Measurements from ENCODE around the gene PTPRF.

The PTPRF gene

DNA sequence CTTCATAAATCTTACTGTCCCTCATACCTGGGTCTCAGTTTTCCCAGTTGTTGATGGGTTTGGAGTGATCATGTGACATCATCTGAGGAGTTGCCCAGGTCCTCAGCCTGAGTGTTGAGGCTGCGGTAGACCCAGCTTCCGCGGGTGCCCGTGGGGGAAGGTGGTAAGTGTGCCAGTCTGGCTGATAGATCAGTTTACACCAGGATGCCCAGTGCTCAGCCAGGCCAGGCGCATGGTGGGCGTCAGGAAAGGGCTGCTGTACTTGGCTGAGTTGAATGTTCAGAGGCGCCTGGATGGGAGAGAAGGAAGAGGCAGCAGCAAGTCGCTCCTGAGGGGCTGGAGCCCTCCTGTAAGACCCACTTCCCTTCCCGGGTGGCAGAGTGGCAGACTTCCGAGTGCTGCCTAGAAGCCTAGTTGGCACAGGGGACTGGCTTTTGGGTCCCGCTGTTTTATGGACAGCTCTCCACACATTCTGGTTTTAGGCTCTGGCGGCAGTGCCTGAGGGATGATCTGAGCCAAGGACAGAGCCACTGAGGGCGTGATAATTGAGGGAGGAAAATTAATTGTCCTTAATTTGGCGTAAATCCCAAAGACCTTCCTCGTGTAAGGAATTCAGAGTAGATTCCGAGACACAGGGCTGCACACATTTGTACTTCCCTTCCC is 35.8 kb downstream of the PTPRF start:
- H2BK120ac ChIP-seq (ENCODE audit: insufficient read depth, low read length, poor library complexity): no peak overlapping the region
- no peak for DNase-seq
- no peak overlapping the region for H3K27ac ChIP-seq (ENCODE audit: low read depth, low read length)
- H3K4ac ChIP-seq (ENCODE audit: low read depth, low read length): no peak overlapping the region
- peaks cover 28 to 31% of the 10 kb centered on the region in 2 experiments for H3K4me1 ChIP-seq (ENCODE audit: control insufficient read depth in 1 of 2, insufficient read depth in 2 of 2, low read length in 2 of 2)
- no peak overlapping the region for H3K23ac ChIP-seq (ENCODE audit: low read length)
- H3K4me2 ChIP-seq (ENCODE audit: low read length): no peak overlapping the region
- H4K12ac ChIP-seq (ENCODE audit: low read depth, low read length): no peak overlapping the region
- peaks cover 8% of the 10 kb centered on the region for H3K79me2 ChIP-seq (ENCODE audit: control insufficient read depth, insufficient read depth, low read length, poor library complexity)
- peaks cover 16% of the 10 kb centered on the region for H3K79me1 ChIP-seq (ENCODE audit: low read length)
- H3K27me3 ChIP-seq (ENCODE audit: insufficient read depth, low read length): no peaks in the 10 kb centered on the region
- no peak overlapping the region for H3K4me3 ChIP-seq (ENCODE audit: low read depth, low read length)
- H3K18ac ChIP-seq (ENCODE audit: low read length): peak overlapping the region; percentile 6
- H3K14ac ChIP-seq (ENCODE audit: low read length): no peak overlapping the region
- no CpG with 5 or more reads among the region's 16 CpGs for WGBS (ENCODE audit: extremely low coverage, insufficient coverage, insufficient read length)
- H4K91ac ChIP-seq (ENCODE audit: low read depth, low read length): no peak overlapping the region
- H4K8ac ChIP-seq (ENCODE audit: low read depth, low read length): no peak overlapping the region
- H2BK12ac ChIP-seq (ENCODE audit: low read length): no peak overlapping the region
- H2BK5ac ChIP-seq (ENCODE audit: low read depth, low read length, poor library complexity): no peak overlapping the region
- peaks cover 2% of the 10 kb centered on the region for H3K9me3 ChIP-seq (ENCODE audit: insufficient read depth, low read depth, low read length)
- no peak overlapping the region for H2AK5ac ChIP-seq (ENCODE audit: low read length)
- H3K36me3 ChIP-seq (ENCODE audit: control insufficient read depth in 1 of 2, insufficient read depth in 2 of 2, low read length in 2 of 2): peaks cover 55 to 68% of the 10 kb centered on the region in 2 experiments
- H2AFZ ChIP-seq (ENCODE audit: insufficient read depth, low read length, poor library complexity): no peak overlapping the region
- H3K9ac ChIP-seq (ENCODE audit: low read length): no peak overlapping the region

GRCh38 chr1:43569175-43569574 is 38.5 kb downstream of the PTPRF start:
- Histone ChIP-seq H3K79me1 (ENCODE audit: low read length) (peaks cover 9% of the 10 kb centered on the region), H2BK12ac (ENCODE audit: low read length) (no peak overlapping the region), H3K4ac (ENCODE audit: low read depth, low read length) (no peak overlapping the region), H3K4me1 (ENCODE audit: control insufficient read depth in 1 of 2, insufficient read depth in 2 of 2, low read length in 2 of 2) (peaks cover 18 to 20% of the 10 kb centered on the region in 2 experiments), H3K27ac (ENCODE audit: low read depth, low read length) (no peak overlapping the region), H4K91ac (ENCODE audit: low read depth, low read length) (no peak overlapping the region), H2BK5ac (ENCODE audit: low read depth, low read length, poor library complexity) (no peak overlapping the region), H3K9me3 (ENCODE audit: insufficient read depth, low read depth, low read length) (peaks cover 2% of the 10 kb centered on the region), H3K9ac (ENCODE audit: low read length) (no peak overlapping the region), H3K4me2 (ENCODE audit: low read length) (no peak overlapping the region), H2BK120ac (ENCODE audit: insufficient read depth, low read length, poor library complexity) (no peak overlapping the region), H2AK5ac (ENCODE audit: low read length) (no peak overlapping the region), H3K79me2 (ENCODE audit: control insufficient read depth, insufficient read depth, low read length, poor library complexity) (peaks cover 6% of the 10 kb centered on the region), H3K14ac (ENCODE audit: low read length) (no peak overlapping the region), H3K4me3 (ENCODE audit: low read depth, low read length) (no peak overlapping the region), H3K23ac (ENCODE audit: low read length) (no peak overlapping the region), H4K12ac (ENCODE audit: low read depth, low read length) (no peak overlapping the region), H3K36me3 (ENCODE audit: control insufficient read depth in 1 of 2, insufficient read depth in 2 of 2, low read length in 2 of 2) (peaks cover 71 to 79% of the 10 kb centered on the region in 2 experiments), H2AFZ (ENCODE audit: insufficient read depth, low read length, poor library complexity) (no peak overlapping the region), H3K18ac (ENCODE audit: low read length) (no peak overlapping the region), H3K27me3 (ENCODE audit: insufficient read depth, low read length) (no peaks in the 10 kb centered on the region), H4K8ac (ENCODE audit: low read depth, low read length) (no peak overlapping the region)
- DNase-seq: no peak
- WGBS (ENCODE audit: extremely low coverage, insufficient coverage, insufficient read length): no CpG with 5 or more reads among the region's 6 CpGs

DNA sequence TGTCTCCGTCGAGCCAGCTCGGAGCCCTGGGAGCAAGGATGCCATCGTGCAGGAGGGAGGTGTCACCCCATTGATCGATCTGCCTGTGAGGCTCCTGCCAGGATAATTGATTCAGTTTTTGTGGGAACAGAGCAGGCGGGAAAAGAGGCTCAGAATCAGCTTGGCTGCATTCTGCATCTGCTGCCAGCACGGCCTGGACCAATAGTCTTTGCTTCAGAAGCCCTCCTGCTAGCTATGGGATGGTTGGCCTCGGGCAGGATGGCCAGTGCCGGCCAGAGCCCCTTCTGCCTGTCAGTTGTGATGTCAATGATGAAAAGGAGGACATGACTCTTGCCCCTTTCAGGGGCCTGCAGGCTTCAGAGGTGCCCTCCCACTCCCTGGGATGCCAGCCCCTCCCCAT is 39.6 kb downstream of the PTPRF start:
- no peak for DNase-seq
- no peak overlapping the region for H3K23ac ChIP-seq (ENCODE audit: low read length)
- H2AFZ ChIP-seq (ENCODE audit: insufficient read depth, low read length, poor library complexity): no peak overlapping the region
- no peak overlapping the region for H3K9ac ChIP-seq (ENCODE audit: low read length)
- H4K12ac ChIP-seq (ENCODE audit: low read depth, low read length): no peak overlapping the region
- peaks cover 7 to 9% of the 10 kb centered on the region in 2 experiments for H3K4me1 ChIP-seq (ENCODE audit: control insufficient read depth in 1 of 2, insufficient read depth in 2 of 2, low read length in 2 of 2)
- H3K79me2 ChIP-seq (ENCODE audit: control insufficient read depth, insufficient read depth, low read length, poor library complexity): peaks cover 3% of the 10 kb centered on the region
- H3K27me3 ChIP-seq (ENCODE audit: insufficient read depth, low read length): no peaks in the 10 kb centered on the region
- no peak overlapping the region for H4K8ac ChIP-seq (ENCODE audit: low read depth, low read length)
- no peak overlapping the region for H2BK120ac ChIP-seq (ENCODE audit: insufficient read depth, low read length, poor library complexity)
- H3K79me1 ChIP-seq (ENCODE audit: low read length): peaks cover 7% of the 10 kb centered on the region
- no peak overlapping the region for H2AK5ac ChIP-seq (ENCODE audit: low read length)
- H3K4me2 ChIP-seq (ENCODE audit: low read length): no peak overlapping the region
- no peak overlapping the region for H2BK5ac ChIP-seq (ENCODE audit: low read depth, low read length, poor library complexity)
- H3K14ac ChIP-seq (ENCODE audit: low read length): no peak overlapping the region
- no peak overlapping the region for H3K18ac ChIP-seq (ENCODE audit: low read length)
- H3K36me3 ChIP-seq (ENCODE audit: control insufficient read depth in 1 of 2, insufficient read depth in 2 of 2, low read length in 2 of 2): peaks cover 75 to 81% of the 10 kb centered on the region in 2 experiments
- no CpG with 5 or more reads among the region's 9 CpGs for WGBS (ENCODE audit: extremely low coverage, insufficient coverage, insufficient read length)
- no peak overlapping the region for H2BK12ac ChIP-seq (ENCODE audit: low read length)
- H3K4me3 ChIP-seq (ENCODE audit: low read depth, low read length): no peak overlapping the region
- H3K4ac ChIP-seq (ENCODE audit: low read depth, low read length): no peak overlapping the region
- no peak overlapping the region for H3K27ac ChIP-seq (ENCODE audit: low read depth, low read length)
- no peaks in the 10 kb centered on the region for H3K9me3 ChIP-seq (ENCODE audit: insufficient read depth, low read depth, low read length)
- no peak overlapping the region for H4K91ac ChIP-seq (ENCODE audit: low read depth, low read length)

DNA sequence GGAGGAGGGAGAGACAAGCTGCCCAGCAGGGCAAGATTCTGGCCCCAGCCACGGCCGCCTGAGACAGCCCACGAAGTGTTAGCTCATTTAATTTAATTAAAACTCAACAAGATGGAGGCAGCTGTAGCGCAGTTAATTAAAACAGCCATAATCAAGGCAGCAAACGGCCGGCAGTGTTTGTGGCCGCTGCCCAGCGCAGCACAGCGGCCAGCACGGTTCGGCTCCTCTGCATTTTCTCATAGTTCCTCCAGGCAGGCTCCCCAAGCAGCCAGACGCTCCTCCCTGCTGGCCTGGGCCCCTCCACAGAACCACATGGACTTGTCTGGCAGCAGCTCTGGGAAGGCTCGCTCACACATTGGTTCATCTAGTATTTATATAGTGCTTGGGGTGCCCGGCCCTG is 40.0 kb downstream of the PTPRF start:
- Histone ChIP-seq H3K9me3 (ENCODE audit: insufficient read depth, low read depth, low read length) (no peaks in the 10 kb centered on the region), H3K23ac (ENCODE audit: low read length) (no peak overlapping the region), H3K4me2 (ENCODE audit: low read length) (no peak overlapping the region), H2AFZ (ENCODE audit: insufficient read depth, low read length, poor library complexity) (no peak overlapping the region), H3K4me1 (ENCODE audit: control insufficient read depth in 1 of 2, insufficient read depth in 2 of 2, low read length in 2 of 2) (peaks cover 3 to 6% of the 10 kb centered on the region in 2 experiments), H3K9ac (ENCODE audit: low read length) (no peak overlapping the region), H4K8ac (ENCODE audit: low read depth, low read length) (no peak overlapping the region), H2BK120ac (ENCODE audit: insufficient read depth, low read length, poor library complexity) (no peak overlapping the region), H3K14ac (ENCODE audit: low read length) (no peak overlapping the region), H2BK5ac (ENCODE audit: low read depth, low read length, poor library complexity) (no peak overlapping the region), H3K18ac (ENCODE audit: low read length) (no peak overlapping the region), H4K12ac (ENCODE audit: low read depth, low read length) (no peak overlapping the region), H3K79me2 (ENCODE audit: control insufficient read depth, insufficient read depth, low read length, poor library complexity) (peaks cover under 1% of the 10 kb centered on the region), H4K91ac (ENCODE audit: low read depth, low read length) (no peak overlapping the region), H2AK5ac (ENCODE audit: low read length) (no peak overlapping the region), H3K4me3 (ENCODE audit: low read depth, low read length) (no peak overlapping the region), H3K27ac (ENCODE audit: low read depth, low read length) (no peak overlapping the region), H3K27me3 (ENCODE audit: insufficient read depth, low read length) (no peaks in the 10 kb centered on the region), H3K79me1 (ENCODE audit: low read length) (peaks cover 3% of the 10 kb centered on the region), H3K36me3 (ENCODE audit: control insufficient read depth in 1 of 2, insufficient read depth in 2 of 2, low read length in 2 of 2) (peaks cover 75 to 82% of the 10 kb centered on the region in 2 experiments), H2BK12ac (ENCODE audit: low read length) (no peak overlapping the region), H3K4ac (ENCODE audit: low read depth, low read length) (no peak overlapping the region)
- no peak for DNase-seq
- WGBS (ENCODE audit: extremely low coverage, insufficient coverage, insufficient read length): no CpG with 5 or more reads among the region's 14 CpGs

Measured in trophoblast cell (in vitro differentiated cells and primary cell).